IMR-90 (cell line): Measurements from ENCODE around the gene ISCA2. TPM values are rescaled to one million over a fixed set of nuclear protein-coding genes. Genes with fewer than 3 reads are reported as not detected.

Experiments used
- ATAC-seq: fragments of 200-7000 bp; cut with Tn5 transposase; 2 replicates; pipeline ENCODE4 v1.9.1; 2020; ENCODE audit warnings: low read depth, mild to moderate bottlenecking, moderate library complexity
- BruUV-seq: library from RNA; stranded (reverse); fragments of 400-500 nt; replicated peaks from 2 replicates; lab custom pipeline; 2021; lab: Mats Ljungman, UMichigan
- CTCF ChIA-PET: fragments of 300-600 bp; formaldehyde crosslinking; extraction: SDS; loops from one replicate; lab custom pipeline; 2021; ENCODE audit warnings: antibody characterized with exemption; lab: Yijun Ruan, JAX
- POLR2A ChIA-PET: fragments of 300-600 bp; sonication (Branson Sonifier 250); formaldehyde crosslinking; loops from one replicate; lab custom pipeline; 2022; ENCODE audit warnings: antibody characterized with exemption; ENCODE audit not compliant: unreplicated experiment; lab: Charles Lee
- DNase-seq: peaks from one replicate; pipeline ENCODE4 v3.0.0; 2013
- H2AFZ ChIP-seq: replicated peaks from 2 replicates; pipeline ENCODE3; 2013; ENCODE audit warnings: low read length, mild to moderate bottlenecking; ENCODE audit not compliant: poor library complexity
- H2AK5ac ChIP-seq: 2 replicates; pipeline ENCODE4 v1.6.1; 2013; ENCODE audit warnings: low read depth, low read length, inconsistent platforms
- H2AK9ac ChIP-seq: replicated peaks from 2 replicates; pipeline ENCODE3; 2013; ENCODE audit warnings: mild to moderate bottlenecking, low read depth, low read length, moderate library complexity; ENCODE audit not compliant: poor library complexity
- H2BK120ac ChIP-seq: 2 replicates; pipeline ENCODE4 v1.6.1; 2013; ENCODE audit warnings: low read depth, low read length, inconsistent platforms
- H2BK15ac ChIP-seq: 3 replicates; pipeline ENCODE4 v1.6.1; 2013; ENCODE audit warnings: low read depth, low read length, inconsistent platforms
- H2BK20ac ChIP-seq: 2 replicates; pipeline ENCODE4 v1.6.1; 2013; ENCODE audit warnings: low read depth, mild to moderate bottlenecking, inconsistent platforms, low read length, moderate library complexity
- H2BK5ac ChIP-seq: 2 replicates; pipeline ENCODE4 v1.6.1; 2013; ENCODE audit warnings: mild to moderate bottlenecking, low read depth, low read length, inconsistent platforms; ENCODE audit not compliant: poor library complexity, severe bottlenecking
- H3K14ac ChIP-seq: replicated peaks from 2 replicates; pipeline ENCODE4 v1.6.1; 2013; ENCODE audit warnings: low read depth, low read length, inconsistent platforms
- H3K18ac ChIP-seq: 2 replicates; pipeline ENCODE4 v1.6.1; 2013; ENCODE audit warnings: low read depth, low read length, control low read depth
- H3K23ac ChIP-seq: 2 replicates; pipeline ENCODE4 v1.6.1; 2013; ENCODE audit warnings: low read depth, low read length, inconsistent platforms
- H3K27ac ChIP-seq: 2 replicates; pipeline ENCODE4 v1.5.1; 2013; ENCODE audit warnings: mild to moderate bottlenecking, control low read depth, low read length; ENCODE audit not compliant: insufficient read depth
- H3K27me3 ChIP-seq: 2 replicates; pipeline ENCODE4 v1.6.1; 2013; ENCODE audit warnings: low read length; ENCODE audit not compliant: control insufficient read depth, insufficient read depth
- H3K36me3 ChIP-seq: 2 replicates; pipeline ENCODE4 v1.6.1; 2013; ENCODE audit warnings: low read length, mixed read lengths; ENCODE audit not compliant: control insufficient read depth, insufficient read depth
- H3K4ac ChIP-seq: 2 replicates; pipeline ENCODE4 v1.6.1; 2013; ENCODE audit warnings: low read depth, low read length, inconsistent platforms
- H3K4me1 ChIP-seq: 2 replicates; pipeline ENCODE4 v1.6.1; 2013; ENCODE audit warnings: low read length, mixed read lengths; ENCODE audit not compliant: control insufficient read depth, insufficient read depth
- H3K4me2 ChIP-seq: 2 replicates; pipeline ENCODE4 v1.6.1; 2013; ENCODE audit warnings: low read depth, mild to moderate bottlenecking, control low read depth, low read length, moderate library complexity
- H3K4me3 ChIP-seq: 2 replicates; pipeline ENCODE4 v1.5.1; 2013; ENCODE audit warnings: low read depth, mild to moderate bottlenecking, control low read depth, low read length, moderate library complexity; ENCODE audit not compliant: insufficient read depth
- H3K56ac ChIP-seq: 2 replicates; pipeline ENCODE4 v1.6.1; 2013; ENCODE audit warnings: low read length, inconsistent platforms; ENCODE audit not compliant: insufficient read depth; ENCODE audit errors: extremely low read depth
- H3K79me1 ChIP-seq, 2 experiments: 2 replicates each; pipeline ENCODE4 v1.6.1; 2013; ENCODE audit warnings: low read length in 2 of 2, inconsistent platforms in 1 of 2, low read depth in 1 of 2
- H3K9ac ChIP-seq: 2 replicates; pipeline ENCODE4 v1.6.1; 2013; ENCODE audit warnings: low read depth, low read length, control low read depth
- H3K9me1 ChIP-seq: 2 replicates; pipeline ENCODE4 v1.6.1; 2013; ENCODE audit warnings: low read length, inconsistent platforms; ENCODE audit not compliant: insufficient read depth
- H3K9me3 ChIP-seq: 2 replicates; pipeline ENCODE4 v1.6.1; 2013; ENCODE audit warnings: low read length; ENCODE audit not compliant: control insufficient read depth, insufficient read depth
- H4K20me1 ChIP-seq: 2 replicates; pipeline ENCODE4 v1.6.1; 2013; ENCODE audit warnings: low read length, inconsistent platforms; ENCODE audit not compliant: insufficient read depth
- H4K5ac ChIP-seq: 2 replicates; pipeline ENCODE4 v1.6.1; 2013; ENCODE audit warnings: mild to moderate bottlenecking, low read depth, low read length, control low read depth
- H4K8ac ChIP-seq, 2 experiments: 2 replicates each; pipeline ENCODE4 v1.6.1; 2013; ENCODE audit warnings: low read depth in 2 of 2, low read length in 2 of 2, control low read depth in 1 of 2, inconsistent platforms in 1 of 2
- H4K91ac ChIP-seq: 2 replicates; pipeline ENCODE4 v1.6.1; 2013; ENCODE audit warnings: low read depth, low read length, inconsistent platforms; ENCODE audit not compliant: insufficient read depth
- BHLHE40 ChIP-seq: fragments of 150-350 bp; IDR thresholded peaks from 2 replicates; pipeline ENCODE4 v1.6.1; 2016; ENCODE audit warnings: mild to moderate bottlenecking, low read depth, low read length
- CEBPB ChIP-seq: IDR thresholded peaks from 2 replicates; pipeline ENCODE4 v1.6.1; 2012; ENCODE audit warnings: low read depth, low read length, improper control_type of control experiment
- CHD1 ChIP-seq: IDR thresholded peaks from 2 replicates; pipeline ENCODE4 v1.6.1; 2012; ENCODE audit warnings: low read depth, low read length, improper control_type of control experiment
- MAZ ChIP-seq: IDR thresholded peaks from 2 replicates; pipeline ENCODE4 v1.6.1; 2012; ENCODE audit warnings: low read depth, mild to moderate bottlenecking, low read length, improper control_type of control experiment, moderate library complexity, borderline replicate concordance
- MXI1 ChIP-seq: IDR thresholded peaks from 2 replicates; pipeline ENCODE4 v1.6.1; 2012; ENCODE audit warnings: low read depth, mild to moderate bottlenecking, low read length, moderate library complexity, borderline replicate concordance
- RAD21 ChIP-seq: IDR thresholded peaks from 2 replicates; pipeline ENCODE4 v1.6.1; 2012; ENCODE audit warnings: low read length, improper control_type of control experiment
- RCOR1 ChIP-seq: IDR thresholded peaks from 2 replicates; pipeline ENCODE4 v1.6.1; 2012; ENCODE audit warnings: mild to moderate bottlenecking, low read length, improper control_type of control experiment; ENCODE audit not compliant: insufficient replicate concordance
- RFX5 ChIP-seq: IDR thresholded peaks from 2 replicates; pipeline ENCODE4 v1.8.0; 2012; ENCODE audit warnings: low read depth, mild to moderate bottlenecking, low read length, moderate library complexity
- WGBS, 2 experiments: methylation state at CpG; one replicate each; pipeline versions ENCODE4 v1.1.5 to v1.1.7; 2013; ENCODE audit warnings: missing lambda C conversion rate in 2 of 2; ENCODE audit not compliant: insufficient read length in 1 of 2; ENCODE audit errors: extremely low coverage in 2 of 2; 5-methylcytosine and 5-hydroxymethylcytosine counted together
- dilution Hi-C: fragments of 300-500 bp; cut with HindIII; formaldehyde crosslinking; loops from one replicate; pipeline ENCODE4 v1.14.3; 2018; ENCODE audit warnings: low sequenced_read_pairs; ENCODE audit not compliant: unreplicated experiment
- in situ Hi-C: fragments of 300-500 bp; cut with MboI; formaldehyde crosslinking; loops from 3 replicates; pipeline ENCODE4 v1.14.3; 2019; ENCODE audit warnings: low sequenced_read_pairs, inconsistent platforms, mixed read lengths
- intact Hi-C: fragments of 100-400 bp; cut with micrococcal nuclease; formaldehyde crosslinking; loops from 2 replicates; pipeline ENCODE4 v1.10.0; 2022
- polyA plus RNA-seq, 3 experiments: library from polyadenylated mRNA; depleted of rRNA; stranded (reverse); fragments of >200 nt; gene quantifications; 2 replicates each; pipeline ENCODE4 v1.2.3, GENCODE V29; 2012; ENCODE audit warnings: low replicate concordance in 1 of 3
- total RNA-seq: library from RNA; depleted of rRNA; stranded (reverse); fragments of >200 nt; gene quantifications from 2 replicates; pipeline ENCODE4 v1.2.3, GENCODE V29; 2012
- TF ChIP-seq, protein P1 (sequence below): fragments of 150-350 bp; IDR thresholded peaks from 2 replicates; pipeline ENCODE4 v1.6.1; 2016; ENCODE audit warnings: low read depth, mild to moderate bottlenecking, low read length, moderate library complexity, borderline replicate concordance

Gene ISCA2
- total and polyA plus RNA-seq, 2 of the 4 experiments (the other 2 are of a cell fraction): 5.4 to 25.7 TPM

DNA sequence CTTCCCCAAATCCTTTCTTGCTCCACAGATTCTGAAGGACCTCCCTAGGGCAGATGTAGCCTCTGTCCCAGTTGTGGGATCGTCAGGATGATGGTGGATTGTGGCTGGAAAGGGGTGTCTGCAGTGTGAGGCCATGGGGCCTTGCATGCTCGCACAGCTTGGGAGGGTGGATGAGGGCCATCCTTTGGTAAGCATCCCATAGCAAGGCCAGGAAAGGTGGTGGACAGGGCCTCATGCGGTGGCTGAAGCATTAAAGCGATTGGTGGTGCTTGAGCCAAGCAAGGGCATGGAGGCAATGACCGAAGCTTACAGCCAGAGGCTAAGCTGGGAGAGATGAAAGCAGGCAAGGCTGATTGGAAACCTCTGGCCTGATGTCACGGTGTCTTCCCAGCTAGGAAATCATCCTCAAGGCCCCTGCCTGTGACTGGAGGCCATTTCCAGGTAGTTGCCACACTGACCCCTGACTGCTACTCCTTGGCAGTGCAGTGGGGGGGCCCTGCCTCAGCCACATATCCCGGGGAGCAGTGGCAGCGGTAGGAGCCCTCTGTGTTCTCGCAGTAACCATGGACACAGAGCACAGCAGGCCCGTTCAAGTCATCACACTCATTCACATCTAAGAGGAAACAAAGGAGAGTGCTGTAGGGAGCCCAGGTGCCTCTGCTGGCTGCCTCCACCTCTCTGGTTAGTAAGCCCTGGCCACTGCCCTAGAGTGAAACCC, 7.0 kb downstream of the ISCA2 start:
- DNase-seq: no peak
- H3K9me1 ChIP-seq: no peaks in the 10 kb centered on the region; the same call in 1 of the 2 replicates
- in situ Hi-C loops: loop anchor here (5.0 to 10.0 kb wide), 2 partner anchors 107 to 294 kb away; no protein-coding TSS in a partner anchor
- H3K4ac ChIP-seq: peak overlapping the region; percentile 77
- no peak overlapping the region for H3K4me2 ChIP-seq
- H3K23ac ChIP-seq: no peak overlapping the region
- no peak overlapping the region; the same call in 1 of the 2 replicates for H3K56ac ChIP-seq
- TF ChIP-seq CEBPB (no peak), RAD21 (no peak), MAZ (no peak), MXI1 (no peak), RFX5 (no peak), RCOR1 (no peak), BHLHE40 (no peak), CHD1 (no peak)
- TF ChIP-seq, protein P1, sequence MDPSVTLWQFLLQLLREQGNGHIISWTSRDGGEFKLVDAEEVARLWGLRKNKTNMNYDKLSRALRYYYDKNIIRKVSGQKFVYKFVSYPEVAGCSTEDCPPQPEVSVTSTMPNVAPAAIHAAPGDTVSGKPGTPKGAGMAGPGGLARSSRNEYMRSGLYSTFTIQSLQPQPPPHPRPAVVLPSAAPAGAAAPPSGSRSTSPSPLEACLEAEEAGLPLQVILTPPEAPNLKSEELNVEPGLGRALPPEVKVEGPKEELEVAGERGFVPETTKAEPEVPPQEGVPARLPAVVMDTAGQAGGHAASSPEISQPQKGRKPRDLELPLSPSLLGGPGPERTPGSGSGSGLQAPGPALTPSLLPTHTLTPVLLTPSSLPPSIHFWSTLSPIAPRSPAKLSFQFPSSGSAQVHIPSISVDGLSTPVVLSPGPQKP: no peak
- peak overlapping the region; percentile 79; the same call in 1 of the 2 replicates for H2AK5ac ChIP-seq
- CTCF ChIA-PET: no interaction called here
- intact Hi-C loops: loop anchor here (1.0 kb wide), 3 partner anchors 109 to 304 kb away; no protein-coding TSS in a partner anchor
- no peak overlapping the region for H3K18ac ChIP-seq
- 0 out of 2 replicates have a peak overlapping the region, but pooled peaks have one; percentile 24 for H4K91ac ChIP-seq
- peak; percentile 9 for ATAC-seq
- H2AK9ac ChIP-seq: no peak overlapping the region
- H2BK20ac ChIP-seq: peak overlapping the region; percentile 52; the same call in 1 of the 2 replicates
- H4K5ac ChIP-seq: no peak overlapping the region
- H3K27me3 ChIP-seq: no peaks in the 10 kb centered on the region
- H4K8ac ChIP-seq: 0 out of 4 replicates have a peak overlapping the region, but pooled peaks of 1 of the 2 experiments have one; percentile 52
- H3K27ac ChIP-seq: no peak overlapping the region
- H2BK15ac ChIP-seq: no peak overlapping the region; the same call in 2 of the 3 replicates
- H3K79me1 ChIP-seq: peaks cover 11 to 25% of the 10 kb centered on the region in 2 experiments
- H3K9ac ChIP-seq: no peak overlapping the region
- H3K4me1 ChIP-seq: peaks cover 3% of the 10 kb centered on the region; the same call in 1 of the 2 replicates
- H3K9me3 ChIP-seq: no peaks in the 10 kb centered on the region
- no peak overlapping the region for H3K14ac ChIP-seq
- H4K20me1 ChIP-seq: no peaks in the 10 kb centered on the region
- 82% methylated on average over 5 of the region's 10 CpGs; no CpG with 5 or more reads in 1 of the 2 experiments for WGBS, 2 experiments
- no peak overlapping the region for H3K4me3 ChIP-seq
- no TSS peak for BruUV-seq
- dilution Hi-C loops: no loop called here
- H2BK5ac ChIP-seq: no peak overlapping the region
- peaks cover 20% of the 10 kb centered on the region for H3K36me3 ChIP-seq
- POLR2A ChIA-PET: interaction anchor here (0.6 kb wide), 1 partner anchor 106 kb away, joined by 3 read pairs; no protein-coding TSS in a partner anchor
- H2BK120ac ChIP-seq: no peak overlapping the region
- no peak overlapping the region for H2AFZ ChIP-seq
